ENCODE results near the gene PPP3CA. TPM values are rescaled to one million over a fixed set of nuclear protein-coding genes. Genes with fewer than 3 reads are reported as not detected.

PPP3CA gene
- polyA plus RNA-seq, 1 donor (not counting 4 experiments of a cell fraction or from before 2014, with no cell fraction given) = 43.3 TPM

DNA sequence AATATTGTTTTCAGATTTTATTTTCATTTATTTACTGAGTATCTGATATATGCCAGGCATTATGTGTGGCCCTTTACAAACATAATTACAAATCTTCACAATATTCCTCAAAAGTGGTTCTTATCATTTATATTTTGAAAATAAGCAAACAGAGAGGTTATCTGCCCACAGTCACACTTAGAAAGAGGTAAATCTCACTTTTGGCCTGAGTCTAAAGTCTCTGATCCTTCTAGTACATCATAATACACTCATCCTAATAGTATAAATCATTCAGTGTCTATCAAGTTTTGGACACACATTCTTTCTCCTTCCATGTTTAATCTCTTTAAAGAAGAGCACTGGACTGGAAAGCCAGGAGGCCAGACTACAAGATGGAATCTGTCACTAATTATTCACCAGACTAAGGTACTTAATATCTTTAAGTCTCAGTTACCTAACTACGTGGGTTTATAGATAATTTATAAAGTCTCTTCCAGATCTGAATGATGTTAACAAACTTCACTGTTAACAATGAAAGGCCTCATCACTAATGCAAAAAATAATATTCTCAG is 281.3 kb downstream of the PPP3CA start:
- H3K79me2 ChIP-seq (ENCODE audit: control insufficient read depth, insufficient read depth, low read length) = no peaks in the 10 kb centered on the region
- H3K9ac ChIP-seq (ENCODE audit: control insufficient read depth, extremely low read depth, insufficient read depth, low read length) = no peak overlapping the region
- H3K4me3 ChIP-seq (ENCODE audit: control insufficient read depth in 2 of 3, extremely low read depth in 1 of 3, insufficient read depth in 2 of 3, low read depth in 1 of 3, low read length in 3 of 3) = no peak overlapping the region
- FAIRE-seq (no peak), DNase-seq (ENCODE audit: low read depth, low spot score) (no peak)
- H3K9me3 ChIP-seq (ENCODE audit: control insufficient read depth, low read depth, low read length) = no peaks in the 10 kb centered on the region
- no peaks in the 10 kb centered on the region for H4K20me1 ChIP-seq (ENCODE audit: control insufficient read depth, extremely low read depth, insufficient read depth, low read length)
- no peaks in the 10 kb centered on the region for H3K36me3 ChIP-seq (ENCODE audit: control insufficient read depth in 2 of 2, extremely low read depth in 1 of 2, insufficient read depth in 2 of 2, low read length in 2 of 2)
- dilution Hi-C loops (cut with MboI; ENCODE audit: extremely low pct_ligation_motif_present, low sequenced_read_pairs) = no loop called here
- no peaks in the 10 kb centered on the region for H3K4me1 ChIP-seq (ENCODE audit: control insufficient read depth, extremely low read depth, insufficient read depth, low read length)
- H3K4me2 ChIP-seq (ENCODE audit: control insufficient read depth, extremely low read depth, insufficient read depth, low read depth, low read length) = no peak overlapping the region
- no peak overlapping the region for H3K27ac ChIP-seq (ENCODE audit: control insufficient read depth, insufficient read depth, low read length)
- H3K9me1 ChIP-seq (ENCODE audit: control insufficient read depth, extremely low read depth, insufficient read depth, low read length) = no peaks in the 10 kb centered on the region
- no peak overlapping the region for H2AFZ ChIP-seq (ENCODE audit: control insufficient read depth, low read length)
- no peak for TF ChIP-seq EZH2 (IDR thresholded peaks at IDR 0.05; ENCODE audit: low read length)
- TF ChIP-seq, protein P1, sequence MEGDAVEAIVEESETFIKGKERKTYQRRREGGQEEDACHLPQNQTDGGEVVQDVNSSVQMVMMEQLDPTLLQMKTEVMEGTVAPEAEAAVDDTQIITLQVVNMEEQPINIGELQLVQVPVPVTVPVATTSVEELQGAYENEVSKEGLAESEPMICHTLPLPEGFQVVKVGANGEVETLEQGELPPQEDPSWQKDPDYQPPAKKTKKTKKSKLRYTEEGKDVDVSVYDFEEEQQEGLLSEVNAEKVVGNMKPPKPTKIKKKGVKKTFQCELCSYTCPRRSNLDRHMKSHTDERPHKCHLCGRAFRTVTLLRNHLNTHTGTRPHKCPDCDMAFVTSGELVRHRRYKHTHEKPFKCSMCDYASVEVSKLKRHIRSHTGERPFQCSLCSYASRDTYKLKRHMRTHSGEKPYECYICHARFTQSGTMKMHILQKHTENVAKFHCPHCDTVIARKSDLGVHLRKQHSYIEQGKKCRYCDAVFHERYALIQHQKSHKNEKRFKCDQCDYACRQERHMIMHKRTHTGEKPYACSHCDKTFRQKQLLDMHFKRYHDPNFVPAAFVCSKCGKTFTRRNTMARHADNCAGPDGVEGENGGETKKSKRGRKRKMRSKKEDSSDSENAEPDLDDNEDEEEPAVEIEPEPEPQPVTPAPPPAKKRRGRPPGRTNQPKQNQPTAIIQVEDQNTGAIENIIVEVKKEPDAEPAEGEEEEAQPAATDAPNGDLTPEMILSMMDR (optimal IDR thresholded peaks at IDR 0.05 in 1 of 3, IDR thresholded peaks at IDR 0.05 in 1 of 3, conservative IDR thresholded peaks at IDR 0.05 in 1 of 3; ENCODE audit: extremely low read depth in 1 of 3, insufficient read depth in 2 of 3, low read length in 3 of 3) = no peak
- H3K27me3 ChIP-seq (ENCODE audit: control insufficient read depth, extremely low read depth, insufficient read depth, low read length) = no peaks in the 10 kb centered on the region

DNA sequence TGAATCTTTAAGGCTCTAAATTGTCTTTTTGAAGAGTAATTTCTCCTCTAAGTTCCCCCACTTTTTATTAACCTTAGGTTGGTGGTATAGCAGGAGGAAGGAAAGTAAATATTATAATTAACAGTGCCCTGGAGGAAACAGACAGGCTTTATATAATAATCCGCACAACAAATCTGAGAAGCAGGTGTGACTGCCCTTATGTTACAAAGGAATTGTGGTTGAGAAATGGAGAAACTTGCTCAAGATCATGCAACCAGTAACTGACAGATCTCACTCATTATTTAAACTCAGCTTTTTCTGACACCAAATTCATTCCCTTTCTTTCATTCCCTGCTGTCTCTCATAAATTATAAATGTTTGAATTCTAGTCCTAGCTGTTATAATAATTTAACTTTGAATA is 282.0 kb downstream of the PPP3CA start:
- Histone ChIP-seq H3K9me1 (ENCODE audit: control insufficient read depth, extremely low read depth, insufficient read depth, low read length) (no peaks in the 10 kb centered on the region), H3K79me2 (ENCODE audit: control insufficient read depth, insufficient read depth, low read length) (no peaks in the 10 kb centered on the region), H3K9ac (ENCODE audit: control insufficient read depth, extremely low read depth, insufficient read depth, low read length) (no peak overlapping the region), H3K27ac (ENCODE audit: control insufficient read depth, insufficient read depth, low read length) (no peak overlapping the region), H2AFZ (ENCODE audit: control insufficient read depth, low read length) (no peak overlapping the region), H3K27me3 (ENCODE audit: control insufficient read depth, extremely low read depth, insufficient read depth, low read length) (no peaks in the 10 kb centered on the region), H3K36me3 (ENCODE audit: control insufficient read depth in 2 of 2, extremely low read depth in 1 of 2, insufficient read depth in 2 of 2, low read length in 2 of 2) (no peaks in the 10 kb centered on the region), H3K4me1 (ENCODE audit: control insufficient read depth, extremely low read depth, insufficient read depth, low read length) (no peaks in the 10 kb centered on the region), H3K4me3 (ENCODE audit: control insufficient read depth in 2 of 3, extremely low read depth in 1 of 3, insufficient read depth in 2 of 3, low read depth in 1 of 3, low read length in 3 of 3) (no peak overlapping the region), H3K9me3 (ENCODE audit: control insufficient read depth, low read depth, low read length) (no peaks in the 10 kb centered on the region), H3K4me2 (ENCODE audit: control insufficient read depth, extremely low read depth, insufficient read depth, low read depth, low read length) (no peak overlapping the region), H4K20me1 (ENCODE audit: control insufficient read depth, extremely low read depth, insufficient read depth, low read length) (no peaks in the 10 kb centered on the region)
- TF ChIP-seq, protein P1 (optimal IDR thresholded peaks at IDR 0.05 in 1 of 3, IDR thresholded peaks at IDR 0.05 in 1 of 3, conservative IDR thresholded peaks at IDR 0.05 in 1 of 3; ENCODE audit: extremely low read depth in 1 of 3, insufficient read depth in 2 of 3, low read length in 3 of 3) = no peak
- TF ChIP-seq EZH2 (IDR thresholded peaks at IDR 0.05; ENCODE audit: low read length) = no peak
- FAIRE-seq = no peak
- DNase-seq (ENCODE audit: low read depth, low spot score) = no peak
- dilution Hi-C loops (cut with MboI; ENCODE audit: extremely low pct_ligation_motif_present, low sequenced_read_pairs) = no loop called here
